Choroid plexus epithelial cell (primary cell): ENCODE data around the gene NDFIP1.

Source experiments
- DNase-seq: peaks from one replicate; pipeline ENCODE4 v3.0.0-alpha.2; 2010; ENCODE audit warnings: low read depth
- H3K4me3 ChIP-seq: 2 replicates; pipeline ENCODE4 v1.5.1; 2011; ENCODE audit warnings: low read depth, mild to moderate bottlenecking, control low read depth, low read length, moderate library complexity
- TF ChIP-seq, protein P1 (sequence below): conservative IDR thresholded peaks from 2 replicates; pipeline ENCODE4 v1.5.1; 2011; ENCODE audit warnings: low read depth, mild to moderate bottlenecking, control low read depth, inconsistent platforms, low read length, moderate library complexity

NDFIP1 gene

DNA sequence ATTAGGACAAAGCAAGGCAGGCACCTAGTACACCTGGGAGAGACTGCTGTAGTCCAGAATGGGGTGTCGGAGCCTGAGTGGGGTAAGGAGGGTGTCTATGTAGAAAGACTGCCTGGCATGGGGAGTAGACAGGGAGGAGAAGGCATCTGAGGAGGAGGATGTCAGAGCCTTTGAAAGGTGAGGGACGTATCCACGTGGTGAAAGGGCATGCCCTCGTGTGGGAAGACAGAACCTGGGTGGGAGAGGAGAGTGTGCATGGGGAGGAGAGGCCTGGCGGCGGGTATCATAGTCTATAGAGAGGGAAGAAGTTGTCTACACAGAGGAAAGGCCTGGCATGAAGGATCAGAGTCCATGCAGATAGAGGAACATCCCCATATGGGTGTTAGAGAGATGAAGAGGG lies 91.8 kb downstream of the NDFIP1 start:
- TF ChIP-seq, protein P1, sequence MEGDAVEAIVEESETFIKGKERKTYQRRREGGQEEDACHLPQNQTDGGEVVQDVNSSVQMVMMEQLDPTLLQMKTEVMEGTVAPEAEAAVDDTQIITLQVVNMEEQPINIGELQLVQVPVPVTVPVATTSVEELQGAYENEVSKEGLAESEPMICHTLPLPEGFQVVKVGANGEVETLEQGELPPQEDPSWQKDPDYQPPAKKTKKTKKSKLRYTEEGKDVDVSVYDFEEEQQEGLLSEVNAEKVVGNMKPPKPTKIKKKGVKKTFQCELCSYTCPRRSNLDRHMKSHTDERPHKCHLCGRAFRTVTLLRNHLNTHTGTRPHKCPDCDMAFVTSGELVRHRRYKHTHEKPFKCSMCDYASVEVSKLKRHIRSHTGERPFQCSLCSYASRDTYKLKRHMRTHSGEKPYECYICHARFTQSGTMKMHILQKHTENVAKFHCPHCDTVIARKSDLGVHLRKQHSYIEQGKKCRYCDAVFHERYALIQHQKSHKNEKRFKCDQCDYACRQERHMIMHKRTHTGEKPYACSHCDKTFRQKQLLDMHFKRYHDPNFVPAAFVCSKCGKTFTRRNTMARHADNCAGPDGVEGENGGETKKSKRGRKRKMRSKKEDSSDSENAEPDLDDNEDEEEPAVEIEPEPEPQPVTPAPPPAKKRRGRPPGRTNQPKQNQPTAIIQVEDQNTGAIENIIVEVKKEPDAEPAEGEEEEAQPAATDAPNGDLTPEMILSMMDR, result no peak
- H3K4me3 ChIP-seq, result no peak overlapping the region
- DNase-seq, result no peak

DNA sequence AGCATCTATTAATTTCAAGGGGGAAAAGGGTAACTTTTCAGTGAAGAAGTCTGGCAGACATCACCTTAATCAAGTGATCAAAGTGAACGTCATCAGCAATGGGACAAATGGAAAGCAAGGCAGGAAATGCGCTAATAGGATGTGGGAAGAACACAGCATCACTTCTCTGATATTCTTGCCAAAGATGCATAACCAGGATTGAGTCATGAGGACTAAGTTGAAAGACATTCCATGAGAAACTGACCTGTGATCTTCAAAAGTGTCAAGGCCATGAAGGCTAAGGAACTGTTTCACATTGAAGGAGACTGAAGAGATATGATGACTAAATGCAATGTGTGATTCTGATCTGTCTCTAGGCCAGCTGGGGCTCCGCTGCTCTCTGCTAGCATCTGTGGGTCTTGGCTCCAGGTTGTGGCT lies 92.9 kb downstream of the NDFIP1 start:
- H3K4me3 ChIP-seq, result no peak overlapping the region
- DNase-seq, result peak; percentile 97
- TF ChIP-seq, protein P1, result no peak

DNA sequence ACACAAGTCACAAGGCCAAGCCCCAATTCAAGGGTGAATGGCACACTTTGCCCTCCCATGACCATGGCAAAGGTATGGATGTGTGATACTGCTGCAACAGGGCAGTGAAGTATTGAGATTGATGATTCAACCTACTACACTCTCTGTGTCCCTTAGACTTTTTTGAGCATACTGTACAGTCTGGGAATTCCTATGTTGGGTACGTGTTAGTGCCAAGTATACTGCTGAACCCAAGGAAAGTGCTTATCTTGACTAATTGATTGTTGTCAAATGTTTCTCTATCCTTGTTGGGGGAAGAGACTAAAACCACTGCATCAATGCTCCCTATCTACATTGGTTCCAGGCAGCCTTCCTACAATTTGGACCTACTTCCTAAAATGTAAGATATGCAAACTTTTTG lies 93.7 kb downstream of the NDFIP1 start:
- peak; percentile 62 for DNase-seq
- H3K4me3 ChIP-seq, result no peak overlapping the region
- TF ChIP-seq, protein P1, result no peak
